DMS 273 (cell line): ENCODE measurements around the gene KCNJ1.

Experiments
- DNase-seq: peaks from one replicate; lab custom pipeline; 2025; ENCODE audit not compliant: unreplicated experiment; lab: John Stamatoyannopoulos, UW

Gene KCNJ1

DNA sequence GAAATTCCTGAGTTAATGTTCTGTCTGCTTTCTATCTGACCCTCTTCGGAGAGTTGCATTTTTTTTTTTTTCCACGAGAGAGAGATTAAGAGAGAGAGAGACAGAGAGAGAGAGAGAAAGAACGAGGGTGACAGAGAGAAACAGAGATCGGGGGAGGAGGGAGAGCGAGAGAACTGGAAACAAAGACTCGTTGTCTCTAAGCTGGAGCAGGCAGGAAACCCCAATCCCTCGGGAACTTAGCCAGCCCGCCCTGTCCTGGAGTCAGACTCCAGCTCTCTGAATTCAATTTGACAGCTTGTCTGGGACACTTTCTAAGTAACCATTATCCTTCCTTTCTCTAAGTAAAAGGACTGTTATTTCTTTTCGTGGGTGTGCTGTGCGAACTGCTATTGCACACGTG lies 76.9 kb downstream of the KCNJ1 start:
- DNase-seq = no peak

DNA sequence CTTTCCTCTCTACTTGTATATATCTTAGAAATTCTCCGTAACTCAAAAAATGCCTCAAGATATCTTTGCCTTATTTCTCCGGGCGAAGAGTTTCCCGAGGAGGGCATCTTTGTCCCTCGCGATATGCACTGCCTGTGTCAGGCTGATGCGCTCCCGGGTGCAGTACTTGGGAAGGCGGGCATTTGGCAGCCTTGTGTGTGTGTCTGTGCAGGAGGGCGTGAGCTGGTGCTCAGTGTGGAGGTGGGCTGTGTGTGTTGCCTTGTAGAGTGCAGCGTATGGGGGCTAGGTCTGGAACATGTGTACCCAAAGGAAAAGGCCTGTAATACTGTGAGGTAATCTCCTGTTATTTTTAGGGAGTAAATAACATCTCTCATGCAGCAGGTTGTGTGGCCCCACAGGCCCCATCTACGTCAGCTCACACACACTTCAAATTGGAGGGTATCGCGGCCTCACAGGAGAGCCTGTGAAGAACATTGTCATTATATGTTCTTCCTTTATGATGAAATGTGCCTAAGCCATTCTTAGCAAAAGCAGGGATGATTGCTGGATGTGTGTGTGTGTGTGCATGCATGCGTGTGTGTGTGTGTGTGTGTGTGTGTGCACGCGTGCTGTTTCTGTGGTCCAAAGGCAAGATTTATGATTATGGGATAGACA lies 77.5 kb downstream of the KCNJ1 start:
- no peak for DNase-seq
